Loucy (cell line): Measurements from ENCODE around the gene B4GALT1.

ENCODE experiments used
- EZH2phosphoT487 ChIP-seq: fragments of 200-600 bp; IDR thresholded peaks from 2 replicates; pipeline ENCODE4 v1.6.1; 2018; ENCODE audit warnings: antibody characterized with exemption, mild to moderate bottlenecking, moderate library complexity, borderline replicate concordance
- TF ChIP-seq, protein P1 (sequence below): fragments of 200-600 bp; sonication (generic); conservative IDR thresholded peaks from 2 replicates; pipeline ENCODE4 v1.5.1; 2014; ENCODE audit warnings: mild to moderate bottlenecking, antibody characterized with exemption, low read length

DNA sequence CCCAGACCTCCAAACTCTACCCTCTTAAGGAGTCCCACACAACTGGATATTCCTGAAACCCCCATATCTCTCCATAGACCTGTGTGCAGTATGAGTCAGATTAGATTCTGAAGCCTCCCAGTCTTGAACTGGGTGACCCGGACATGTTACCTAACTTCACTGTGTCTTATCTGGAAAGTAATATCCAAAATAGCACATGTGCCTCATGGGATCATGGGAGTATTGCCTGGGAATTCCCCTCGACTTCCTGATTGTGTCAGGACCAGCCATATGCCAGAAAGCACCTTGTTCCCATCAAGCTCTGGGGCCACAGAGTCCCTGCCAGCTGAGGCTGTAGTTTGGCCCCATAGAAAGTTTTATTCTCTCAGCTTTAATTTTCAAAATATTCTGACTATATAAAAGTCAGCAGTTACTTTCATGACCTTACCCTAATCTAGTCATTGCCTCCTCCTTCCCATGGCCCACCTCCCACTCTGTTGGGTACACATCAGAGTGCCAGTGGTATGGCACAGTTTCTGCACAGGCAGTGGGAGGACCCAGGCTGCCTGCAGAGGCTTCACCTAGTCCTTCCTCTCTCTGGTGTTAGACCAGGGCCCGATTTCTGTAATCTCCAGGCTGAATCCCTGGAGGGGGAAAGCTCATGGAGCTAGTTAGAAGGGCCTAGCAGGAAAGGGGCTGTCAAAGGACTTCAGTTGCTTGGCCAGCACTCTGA is 19.5 kb upstream of the B4GALT1 start:
- TF ChIP-seq, protein P1, sequence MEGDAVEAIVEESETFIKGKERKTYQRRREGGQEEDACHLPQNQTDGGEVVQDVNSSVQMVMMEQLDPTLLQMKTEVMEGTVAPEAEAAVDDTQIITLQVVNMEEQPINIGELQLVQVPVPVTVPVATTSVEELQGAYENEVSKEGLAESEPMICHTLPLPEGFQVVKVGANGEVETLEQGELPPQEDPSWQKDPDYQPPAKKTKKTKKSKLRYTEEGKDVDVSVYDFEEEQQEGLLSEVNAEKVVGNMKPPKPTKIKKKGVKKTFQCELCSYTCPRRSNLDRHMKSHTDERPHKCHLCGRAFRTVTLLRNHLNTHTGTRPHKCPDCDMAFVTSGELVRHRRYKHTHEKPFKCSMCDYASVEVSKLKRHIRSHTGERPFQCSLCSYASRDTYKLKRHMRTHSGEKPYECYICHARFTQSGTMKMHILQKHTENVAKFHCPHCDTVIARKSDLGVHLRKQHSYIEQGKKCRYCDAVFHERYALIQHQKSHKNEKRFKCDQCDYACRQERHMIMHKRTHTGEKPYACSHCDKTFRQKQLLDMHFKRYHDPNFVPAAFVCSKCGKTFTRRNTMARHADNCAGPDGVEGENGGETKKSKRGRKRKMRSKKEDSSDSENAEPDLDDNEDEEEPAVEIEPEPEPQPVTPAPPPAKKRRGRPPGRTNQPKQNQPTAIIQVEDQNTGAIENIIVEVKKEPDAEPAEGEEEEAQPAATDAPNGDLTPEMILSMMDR, result no peak
- TF ChIP-seq EZH2phosphoT487, result no peak
